IMR-90 (cell line): ENCODE measurements around the gene TRIM41. TPM values are rescaled to one million over a fixed set of nuclear protein-coding genes. Genes with fewer than 3 reads are reported as not detected.

ENCODE experiments used
- ATAC-seq: fragments of 200-7000 bp; cut with Tn5 transposase; 2 replicates; pipeline ENCODE4 v1.9.1; 2020; ENCODE audit warnings: low read depth, mild to moderate bottlenecking, moderate library complexity
- BruUV-seq: library from RNA; stranded (reverse); fragments of 400-500 nt; replicated peaks from 2 replicates; lab custom pipeline; 2021; lab: Mats Ljungman, UMichigan
- CTCF ChIA-PET: fragments of 300-600 bp; formaldehyde crosslinking; extraction: SDS; loops from one replicate; lab custom pipeline; 2021; ENCODE audit warnings: antibody characterized with exemption; lab: Yijun Ruan, JAX
- POLR2A ChIA-PET: fragments of 300-600 bp; sonication (Branson Sonifier 250); formaldehyde crosslinking; loops from one replicate; lab custom pipeline; 2022; ENCODE audit warnings: antibody characterized with exemption; ENCODE audit not compliant: unreplicated experiment; lab: Charles Lee
- DNase-seq: peaks from one replicate; pipeline ENCODE4 v3.0.0; 2013
- H2AFZ ChIP-seq: replicated peaks from 2 replicates; pipeline ENCODE3; 2013; ENCODE audit warnings: low read length, mild to moderate bottlenecking; ENCODE audit not compliant: poor library complexity
- H2AK5ac ChIP-seq: 2 replicates; pipeline ENCODE4 v1.6.1; 2013; ENCODE audit warnings: low read depth, low read length, inconsistent platforms
- H2AK9ac ChIP-seq: replicated peaks from 2 replicates; pipeline ENCODE3; 2013; ENCODE audit warnings: mild to moderate bottlenecking, low read depth, low read length, moderate library complexity; ENCODE audit not compliant: poor library complexity
- H2BK120ac ChIP-seq: 2 replicates; pipeline ENCODE4 v1.6.1; 2013; ENCODE audit warnings: low read depth, low read length, inconsistent platforms
- H2BK15ac ChIP-seq: 3 replicates; pipeline ENCODE4 v1.6.1; 2013; ENCODE audit warnings: low read depth, low read length, inconsistent platforms
- H2BK20ac ChIP-seq: 2 replicates; pipeline ENCODE4 v1.6.1; 2013; ENCODE audit warnings: low read depth, mild to moderate bottlenecking, inconsistent platforms, low read length, moderate library complexity
- H2BK5ac ChIP-seq: 2 replicates; pipeline ENCODE4 v1.6.1; 2013; ENCODE audit warnings: mild to moderate bottlenecking, low read depth, low read length, inconsistent platforms; ENCODE audit not compliant: poor library complexity, severe bottlenecking
- H3K14ac ChIP-seq: replicated peaks from 2 replicates; pipeline ENCODE4 v1.6.1; 2013; ENCODE audit warnings: low read depth, low read length, inconsistent platforms
- H3K18ac ChIP-seq: 2 replicates; pipeline ENCODE4 v1.6.1; 2013; ENCODE audit warnings: low read depth, low read length, control low read depth
- H3K23ac ChIP-seq: 2 replicates; pipeline ENCODE4 v1.6.1; 2013; ENCODE audit warnings: low read depth, low read length, inconsistent platforms
- H3K27ac ChIP-seq: 2 replicates; pipeline ENCODE4 v1.5.1; 2013; ENCODE audit warnings: mild to moderate bottlenecking, control low read depth, low read length; ENCODE audit not compliant: insufficient read depth
- H3K27me3 ChIP-seq: 2 replicates; pipeline ENCODE4 v1.6.1; 2013; ENCODE audit warnings: low read length; ENCODE audit not compliant: control insufficient read depth, insufficient read depth
- H3K36me3 ChIP-seq: 2 replicates; pipeline ENCODE4 v1.6.1; 2013; ENCODE audit warnings: low read length, mixed read lengths; ENCODE audit not compliant: control insufficient read depth, insufficient read depth
- H3K4ac ChIP-seq: 2 replicates; pipeline ENCODE4 v1.6.1; 2013; ENCODE audit warnings: low read depth, low read length, inconsistent platforms
- H3K4me1 ChIP-seq: 2 replicates; pipeline ENCODE4 v1.6.1; 2013; ENCODE audit warnings: low read length, mixed read lengths; ENCODE audit not compliant: control insufficient read depth, insufficient read depth
- H3K4me2 ChIP-seq: 2 replicates; pipeline ENCODE4 v1.6.1; 2013; ENCODE audit warnings: low read depth, mild to moderate bottlenecking, control low read depth, low read length, moderate library complexity
- H3K4me3 ChIP-seq: 2 replicates; pipeline ENCODE4 v1.5.1; 2013; ENCODE audit warnings: low read depth, mild to moderate bottlenecking, control low read depth, low read length, moderate library complexity; ENCODE audit not compliant: insufficient read depth
- H3K56ac ChIP-seq: 2 replicates; pipeline ENCODE4 v1.6.1; 2013; ENCODE audit warnings: low read length, inconsistent platforms; ENCODE audit not compliant: insufficient read depth; ENCODE audit errors: extremely low read depth
- H3K79me1 ChIP-seq, 2 experiments: 2 replicates each; pipeline ENCODE4 v1.6.1; 2013; ENCODE audit warnings: low read length in 2 of 2, inconsistent platforms in 1 of 2, low read depth in 1 of 2
- H3K9ac ChIP-seq: 2 replicates; pipeline ENCODE4 v1.6.1; 2013; ENCODE audit warnings: low read depth, low read length, control low read depth
- H3K9me1 ChIP-seq: 2 replicates; pipeline ENCODE4 v1.6.1; 2013; ENCODE audit warnings: low read length, inconsistent platforms; ENCODE audit not compliant: insufficient read depth
- H3K9me3 ChIP-seq: 2 replicates; pipeline ENCODE4 v1.6.1; 2013; ENCODE audit warnings: low read length; ENCODE audit not compliant: control insufficient read depth, insufficient read depth
- H4K20me1 ChIP-seq: 2 replicates; pipeline ENCODE4 v1.6.1; 2013; ENCODE audit warnings: low read length, inconsistent platforms; ENCODE audit not compliant: insufficient read depth
- H4K5ac ChIP-seq: 2 replicates; pipeline ENCODE4 v1.6.1; 2013; ENCODE audit warnings: mild to moderate bottlenecking, low read depth, low read length, control low read depth
- H4K8ac ChIP-seq, 2 experiments: 2 replicates each; pipeline ENCODE4 v1.6.1; 2013; ENCODE audit warnings: low read depth in 2 of 2, low read length in 2 of 2, control low read depth in 1 of 2, inconsistent platforms in 1 of 2
- H4K91ac ChIP-seq: 2 replicates; pipeline ENCODE4 v1.6.1; 2013; ENCODE audit warnings: low read depth, low read length, inconsistent platforms; ENCODE audit not compliant: insufficient read depth
- BHLHE40 ChIP-seq: fragments of 150-350 bp; IDR thresholded peaks from 2 replicates; pipeline ENCODE4 v1.6.1; 2016; ENCODE audit warnings: mild to moderate bottlenecking, low read depth, low read length
- CEBPB ChIP-seq: IDR thresholded peaks from 2 replicates; pipeline ENCODE4 v1.6.1; 2012; ENCODE audit warnings: low read depth, low read length, improper control_type of control experiment
- FOS ChIP-seq: fragments of 150-350 bp; IDR thresholded peaks from 2 replicates; pipeline ENCODE4 v1.6.1; 2016; ENCODE audit warnings: low read depth, low read length
- MAFK ChIP-seq: IDR thresholded peaks from 2 replicates; pipeline ENCODE4 v1.6.1; 2012; ENCODE audit warnings: low read depth, low read length, improper control_type of control experiment
- MXI1 ChIP-seq: IDR thresholded peaks from 2 replicates; pipeline ENCODE4 v1.6.1; 2012; ENCODE audit warnings: low read depth, mild to moderate bottlenecking, low read length, moderate library complexity, borderline replicate concordance
- RAD21 ChIP-seq: IDR thresholded peaks from 2 replicates; pipeline ENCODE4 v1.6.1; 2012; ENCODE audit warnings: low read length, improper control_type of control experiment
- RFX5 ChIP-seq: IDR thresholded peaks from 2 replicates; pipeline ENCODE4 v1.8.0; 2012; ENCODE audit warnings: low read depth, mild to moderate bottlenecking, low read length, moderate library complexity
- WGBS, 2 experiments: methylation state at CpG; one replicate each; pipeline versions ENCODE4 v1.1.5 to v1.1.7; 2013; ENCODE audit warnings: missing lambda C conversion rate in 2 of 2; ENCODE audit not compliant: insufficient read length in 1 of 2; ENCODE audit errors: extremely low coverage in 2 of 2; 5-methylcytosine and 5-hydroxymethylcytosine counted together
- dilution Hi-C: fragments of 300-500 bp; cut with HindIII; formaldehyde crosslinking; loops from one replicate; pipeline ENCODE4 v1.14.3; 2018; ENCODE audit warnings: low sequenced_read_pairs; ENCODE audit not compliant: unreplicated experiment
- in situ Hi-C: fragments of 300-500 bp; cut with MboI; formaldehyde crosslinking; loops from 3 replicates; pipeline ENCODE4 v1.14.3; 2019; ENCODE audit warnings: low sequenced_read_pairs, inconsistent platforms, mixed read lengths
- intact Hi-C: fragments of 100-400 bp; cut with micrococcal nuclease; formaldehyde crosslinking; loops from 2 replicates; pipeline ENCODE4 v1.10.0; 2022
- polyA plus RNA-seq, 3 experiments: library from polyadenylated mRNA; depleted of rRNA; stranded (reverse); fragments of >200 nt; gene quantifications; 2 replicates each; pipeline ENCODE4 v1.2.3, GENCODE V29; 2012; ENCODE audit warnings: low replicate concordance in 1 of 3
- total RNA-seq: library from RNA; depleted of rRNA; stranded (reverse); fragments of >200 nt; gene quantifications from 2 replicates; pipeline ENCODE4 v1.2.3, GENCODE V29; 2012
- TF ChIP-seq, protein P1 (sequence below): conservative IDR thresholded peaks from 2 replicates; pipeline ENCODE4 v1.5.1; 2012; ENCODE audit warnings: mild to moderate bottlenecking, low read depth, low read length, improper control_type of control experiment
- TF ChIP-seq, protein P2 (sequence below): fragments of 150-350 bp; IDR thresholded peaks from 2 replicates; pipeline ENCODE4 v1.6.1; 2017; ENCODE audit warnings: mild to moderate bottlenecking, antibody characterized with exemption, low read length, low read depth

TRIM41 gene
- total and polyA plus RNA-seq, 2 of the 4 experiments (the other 2 are of a cell fraction): 5.9 to 15.7 TPM

GRCh38 chr5:181233088-181233800 is 10.2 kb downstream of the TRIM41 start:
- WGBS, 2 experiments: 76% methylated on average over 6 of the region's 16 CpGs; no CpG with 5 or more reads in 1 of the 2 experiments
- Histone ChIP-seq H2BK5ac (no peak overlapping the region), H4K20me1 (peaks cover 48% of the 10 kb centered on the region), H3K23ac (no peak overlapping the region), H2BK15ac (no peak overlapping the region), H3K18ac (no peak overlapping the region), H3K36me3 (peaks cover 66% of the 10 kb centered on the region), H2BK20ac (no peak overlapping the region), H3K79me1 (peaks cover 16 to 33% of the 10 kb centered on the region in 2 experiments), H2BK120ac (no peak overlapping the region), H3K14ac (no peak overlapping the region), H3K4me1 (no peaks in the 10 kb centered on the region), H3K9me3 (no peaks in the 10 kb centered on the region), H3K27ac (no peak overlapping the region), H3K9ac (no peak overlapping the region), H3K56ac (no peak overlapping the region), H2AFZ (no peak overlapping the region), H4K5ac (no peak overlapping the region), H2AK5ac (no peak overlapping the region), H3K4me2 (no peak overlapping the region), H4K91ac (no peak overlapping the region), H4K8ac (no peak overlapping the region), H2AK9ac (no peak overlapping the region), H3K9me1 (no peaks in the 10 kb centered on the region; the same call in 1 of the 2 replicates), H3K4me3 (no peak overlapping the region), H3K4ac (no peak overlapping the region), H3K27me3 (no peaks in the 10 kb centered on the region)
- CTCF ChIA-PET: no interaction called here
- BruUV-seq: no TSS peak
- dilution Hi-C loops (no loop called here), intact Hi-C loops (no loop called here), in situ Hi-C loops (no loop called here)
- POLR2A ChIA-PET: no interaction called here
- DNase-seq (no peak), ATAC-seq (no peak)
- TF ChIP-seq RFX5: no peak
- TF ChIP-seq, protein P1, sequence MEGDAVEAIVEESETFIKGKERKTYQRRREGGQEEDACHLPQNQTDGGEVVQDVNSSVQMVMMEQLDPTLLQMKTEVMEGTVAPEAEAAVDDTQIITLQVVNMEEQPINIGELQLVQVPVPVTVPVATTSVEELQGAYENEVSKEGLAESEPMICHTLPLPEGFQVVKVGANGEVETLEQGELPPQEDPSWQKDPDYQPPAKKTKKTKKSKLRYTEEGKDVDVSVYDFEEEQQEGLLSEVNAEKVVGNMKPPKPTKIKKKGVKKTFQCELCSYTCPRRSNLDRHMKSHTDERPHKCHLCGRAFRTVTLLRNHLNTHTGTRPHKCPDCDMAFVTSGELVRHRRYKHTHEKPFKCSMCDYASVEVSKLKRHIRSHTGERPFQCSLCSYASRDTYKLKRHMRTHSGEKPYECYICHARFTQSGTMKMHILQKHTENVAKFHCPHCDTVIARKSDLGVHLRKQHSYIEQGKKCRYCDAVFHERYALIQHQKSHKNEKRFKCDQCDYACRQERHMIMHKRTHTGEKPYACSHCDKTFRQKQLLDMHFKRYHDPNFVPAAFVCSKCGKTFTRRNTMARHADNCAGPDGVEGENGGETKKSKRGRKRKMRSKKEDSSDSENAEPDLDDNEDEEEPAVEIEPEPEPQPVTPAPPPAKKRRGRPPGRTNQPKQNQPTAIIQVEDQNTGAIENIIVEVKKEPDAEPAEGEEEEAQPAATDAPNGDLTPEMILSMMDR: no peak
- no peak for TF ChIP-seq MAFK
- TF ChIP-seq, protein P2, sequence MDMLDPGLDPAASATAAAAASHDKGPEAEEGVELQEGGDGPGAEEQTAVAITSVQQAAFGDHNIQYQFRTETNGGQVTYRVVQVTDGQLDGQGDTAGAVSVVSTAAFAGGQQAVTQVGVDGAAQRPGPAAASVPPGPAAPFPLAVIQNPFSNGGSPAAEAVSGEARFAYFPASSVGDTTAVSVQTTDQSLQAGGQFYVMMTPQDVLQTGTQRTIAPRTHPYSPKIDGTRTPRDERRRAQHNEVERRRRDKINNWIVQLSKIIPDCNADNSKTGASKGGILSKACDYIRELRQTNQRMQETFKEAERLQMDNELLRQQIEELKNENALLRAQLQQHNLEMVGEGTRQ: no peak
- TF ChIP-seq BHLHE40: no peak
- no peak for TF ChIP-seq MXI1
- TF ChIP-seq FOS: no peak
- no peak for TF ChIP-seq RAD21
- TF ChIP-seq CEBPB: no peak
